Activated CD8-positive, alpha-beta memory T cell treated with anti-CD3 and anti-CD28 coated beads, Interleukin-2, amount 50 U/mL, for 4 hours (primary cell): ENCODE results near the gene LEMD1.
"Not testable (repeated sequence)": the region's sequence is repeated elsewhere in the genome, so short reads cannot be mapped to it uniquely, and the experiment has no call there.

Source experiments
- DNase-seq: peaks from one replicate; pipeline ENCODE4 v3.0.0-alpha.2; 2020

Gene LEMD1

GRCh38 chr1:205376739-205377138 lies 45.1 kb downstream of the LEMD1 start:
- no peak for DNase-seq

GRCh38 chr1:205375835-205376545 lies 45.9 kb downstream of the LEMD1 start:
- DNase-seq: no peak

GRCh38 chr1:205374210-205375078 lies 47.4 kb downstream of the LEMD1 start:
- DNase-seq: no peak

GRCh38 chr1:205373798-205374175 lies 48.1 kb downstream of the LEMD1 start:
- no peak for DNase-seq

GRCh38 chr1:205373022-205373797 lies 48.6 kb downstream of the LEMD1 start:
- no peak for DNase-seq

GRCh38 chr1:205371871-205372660 lies 49.8 kb downstream of the LEMD1 start:
- DNase-seq: no peak

GRCh38 chr1:205370780-205371179 lies 51.1 kb downstream of the LEMD1 start:
- DNase-seq: no peak

- no peak for DNase-seq
Observed at GRCh38 chr1:205369701-205370123, 52.1 kb downstream of the LEMD1 start.

- DNase-seq: no peak
Observed at GRCh38 chr1:205368478-205368877, 53.4 kb downstream of the LEMD1 start.

GRCh38 chr1:205365945-205366463 lies 55.9 kb downstream of the LEMD1 start:
- DNase-seq: no peak

- DNase-seq: not testable (repeated sequence)
Observed at GRCh38 chr1:205365086-205365485, 56.8 kb downstream of the LEMD1 start.

GRCh38 chr1:205360891-205361290 lies 61.0 kb downstream of the LEMD1 start:
- DNase-seq: no peak

- no peak for DNase-seq
Observed at GRCh38 chr1:205359771-205360565, 61.9 kb downstream of the LEMD1 start.

GRCh38 chr1:205358579-205358978 lies 63.3 kb downstream of the LEMD1 start:
- DNase-seq: no peak

- no peak for DNase-seq
Observed at GRCh38 chr1:205357567-205357966, 64.3 kb downstream of the LEMD1 start.

- DNase-seq: no peak
Observed at GRCh38 chr1:205356440-205357139, 65.3 kb downstream of the LEMD1 start, which contains the start of gene KLHDC8A. Gene KLHDC8A, minus strand, starts transcription at chr1:205356922. Its CDS starts 13,318 bp downstream, at chr1:205343604.

- no peak for DNase-seq
Observed at GRCh38 chr1:205355075-205355453, 66.8 kb downstream of the LEMD1 start.

- peak; percentile 62 for DNase-seq
Observed at GRCh38 chr1:205354259-205355074, 67.4 kb downstream of the LEMD1 start.

GRCh38 chr1:205353612-205354011 lies 68.2 kb downstream of the LEMD1 start:
- DNase-seq: no peak

- DNase-seq: no peak
Observed at GRCh38 chr1:205353191-205353590, 68.7 kb downstream of the LEMD1 start.
